Erythroblast (primary cell): Measurements from ENCODE around the gene RGSL1.

Source experiments
- GATA1 ChIP-seq: IDR thresholded peaks from 2 replicates; pipeline ENCODE4 v1.6.1; 2011; ENCODE audit warnings: low read depth, mild to moderate bottlenecking, control low read depth, low read length, moderate library complexity
- POLR2A ChIP-seq: IDR thresholded peaks from 2 replicates; pipeline ENCODE4 v1.6.1; 2011; ENCODE audit warnings: mild to moderate bottlenecking, low read length

GRCh38 chr1:182484067-182484466 lies 34.1 kb downstream of the RGSL1 start:
- TF ChIP-seq POLR2A (no peak), GATA1 (no peak)
